NCI-H2029 (cell line): ENCODE data around the gene ROCK1.
"Not testable (repeated sequence)": the region's sequence is repeated elsewhere in the genome, so short reads cannot be mapped to it uniquely, and the experiment has no call there.

Experiments used
- DNase-seq: peaks from one replicate; lab custom pipeline; 2025; lab: John Stamatoyannopoulos, UW

The ROCK1 gene

GRCh38 chr18:21111346-21112139 is at the start of gene ROCK1:
Gene ROCK1, minus strand, starts transcription at chr18:21111813. Its CDS starts 903 bp downstream, at chr18:21110910.
- peak; percentile 87 for DNase-seq

DNA sequence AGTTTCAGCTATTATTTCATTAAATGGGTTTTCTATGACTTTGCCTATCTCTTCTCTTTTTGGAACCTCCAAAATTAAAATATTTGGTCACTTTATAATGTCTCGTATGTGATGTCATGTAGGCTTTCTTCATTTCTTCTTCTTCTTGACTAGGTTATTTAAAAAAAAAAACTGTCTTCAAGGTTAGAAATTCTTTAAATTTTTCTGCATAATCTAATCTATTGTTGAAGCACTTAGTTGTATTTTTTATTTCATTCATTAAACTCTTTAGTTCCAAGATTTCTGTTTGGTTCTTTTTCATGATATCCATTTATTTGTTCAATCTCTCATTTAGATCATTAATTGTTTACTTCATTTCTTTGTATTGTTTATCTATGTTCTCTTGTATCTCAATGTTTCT is 43.8 kb upstream of the ROCK1 start:
- no peak for DNase-seq

- no peak for DNase-seq
These were observed 34.4 kb upstream of the ROCK1 start for GRCh38 chr18:21146016-21146415.

DNA sequence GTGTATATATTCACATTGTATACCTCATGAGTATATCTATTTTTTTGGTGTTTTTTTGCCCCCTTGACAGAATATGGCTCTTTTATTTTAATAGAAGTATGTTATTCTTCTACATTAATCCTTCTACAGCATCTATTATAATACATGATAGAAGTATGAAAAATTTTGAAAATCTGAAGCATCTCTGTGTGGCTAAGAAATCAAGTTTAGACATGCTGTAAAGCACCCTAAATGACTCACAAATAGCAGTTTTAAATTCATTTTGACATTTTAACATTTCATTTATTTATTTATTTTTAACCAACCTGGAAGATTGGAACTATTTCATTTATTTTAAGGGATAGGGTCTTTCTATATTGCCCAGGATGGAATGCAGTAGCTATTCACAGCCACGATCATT is 33.8 kb upstream of the ROCK1 start:
- DNase-seq: no peak

- no peak for DNase-seq
These were observed 30.2 kb upstream of the ROCK1 start for GRCh38 chr18:21141668-21142422.

GRCh38 chr18:21137719-21138488 is 26.3 kb upstream of the ROCK1 start:
- not testable (repeated sequence) for DNase-seq

GRCh38 chr18:21134895-21135294 is 23.3 kb upstream of the ROCK1 start:
- DNase-seq: no peak

- no peak for DNase-seq
These were observed 20.8 kb upstream of the ROCK1 start for GRCh38 chr18:21132398-21132918.

DNA sequence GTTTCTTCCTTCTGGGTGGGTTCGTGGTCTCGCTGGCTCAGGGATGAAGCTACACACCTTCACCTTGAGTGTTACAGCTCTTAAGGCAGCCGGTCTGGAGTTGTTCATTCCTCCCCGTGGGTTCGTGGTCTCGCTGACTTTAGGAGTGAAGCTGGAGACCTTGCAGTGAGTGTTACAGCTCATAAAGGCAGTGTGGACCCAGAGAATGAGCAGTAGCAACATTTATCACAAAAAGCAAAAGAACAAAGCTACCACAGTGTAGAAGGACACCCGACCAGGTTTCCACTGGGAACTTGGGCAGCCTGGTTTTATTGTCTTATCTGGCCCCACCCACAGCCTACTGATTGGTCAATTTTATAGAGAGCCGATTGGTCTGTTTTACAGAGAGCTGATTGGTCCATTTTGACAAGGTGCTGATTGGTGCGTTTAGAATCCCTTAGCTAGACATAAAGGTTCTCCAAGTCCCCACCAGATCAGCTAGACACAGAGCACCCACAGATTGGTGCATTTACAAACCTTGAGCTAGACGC is 20.1 kb upstream of the ROCK1 start:
- DNase-seq: no peak

- no peak for DNase-seq
These were observed 18.1 kb upstream of the ROCK1 start for GRCh38 chr18:21129566-21130216.

DNA sequence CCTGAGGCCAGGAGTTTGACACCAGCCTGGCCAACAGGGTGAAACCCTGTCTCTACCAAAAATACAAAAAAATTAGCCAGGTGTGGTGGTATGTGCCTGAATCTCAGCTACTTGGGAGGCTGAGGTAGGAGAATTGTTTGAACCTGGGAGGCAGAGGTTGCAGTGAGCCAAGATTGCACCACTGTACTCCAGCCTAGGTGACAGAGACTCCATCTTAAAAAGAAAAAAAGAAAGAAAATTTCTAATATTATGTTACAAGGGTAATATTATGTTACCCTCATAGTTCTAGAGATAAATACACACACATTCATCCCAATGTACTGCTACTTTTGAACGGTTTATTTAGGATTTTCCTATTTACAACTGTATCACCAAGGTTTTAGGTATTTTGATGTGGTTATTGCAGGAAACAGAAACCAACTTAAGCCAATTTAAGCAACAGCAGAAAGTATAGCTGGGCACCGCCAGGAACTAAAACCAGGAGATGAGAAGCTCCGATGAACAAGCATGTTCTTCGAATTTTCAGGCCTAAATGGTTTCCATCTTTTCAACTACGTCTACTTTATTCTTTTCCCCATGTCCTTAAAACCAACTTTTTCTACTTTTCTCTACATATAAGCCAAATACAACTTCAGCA is 11.8 kb upstream of the ROCK1 start:
- DNase-seq: no peak

- no peak for DNase-seq
These were observed 7.2 kb upstream of the ROCK1 start for GRCh38 chr18:21118806-21119205.

DNA sequence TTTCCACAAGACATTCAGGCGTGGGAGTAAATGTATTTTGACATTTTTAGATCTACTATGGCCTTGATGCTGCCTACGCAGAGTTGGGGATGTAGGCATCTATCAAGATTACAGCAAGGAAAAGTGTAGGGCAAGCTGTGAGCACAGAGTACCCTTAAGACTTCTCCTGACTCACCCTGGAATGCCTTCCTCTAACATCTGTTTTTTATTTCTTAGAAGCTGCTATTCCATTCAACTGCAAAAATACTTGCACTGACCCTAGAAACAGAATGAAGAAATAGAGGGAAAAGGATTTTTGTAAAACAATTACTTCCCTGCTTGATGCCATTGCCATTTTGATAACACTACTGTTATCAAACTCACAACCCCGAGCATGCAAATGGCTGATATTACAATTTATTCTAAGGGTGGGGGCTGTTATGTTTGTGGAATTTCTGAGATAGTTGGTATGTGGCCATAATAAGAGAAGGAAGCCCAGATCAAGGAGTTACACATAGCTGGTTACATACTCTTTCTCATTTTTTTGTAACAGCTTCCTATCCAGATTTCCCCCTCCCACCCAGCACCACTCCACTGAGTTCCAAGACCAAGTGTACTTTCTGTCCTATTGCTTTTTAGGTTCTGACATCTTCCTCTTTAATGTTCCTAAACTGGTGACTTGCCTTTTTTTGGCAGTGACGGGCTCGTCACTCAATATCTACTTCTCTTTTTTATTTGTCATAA is 6.0 kb upstream of the ROCK1 start:
- DNase-seq: no peak

DNA sequence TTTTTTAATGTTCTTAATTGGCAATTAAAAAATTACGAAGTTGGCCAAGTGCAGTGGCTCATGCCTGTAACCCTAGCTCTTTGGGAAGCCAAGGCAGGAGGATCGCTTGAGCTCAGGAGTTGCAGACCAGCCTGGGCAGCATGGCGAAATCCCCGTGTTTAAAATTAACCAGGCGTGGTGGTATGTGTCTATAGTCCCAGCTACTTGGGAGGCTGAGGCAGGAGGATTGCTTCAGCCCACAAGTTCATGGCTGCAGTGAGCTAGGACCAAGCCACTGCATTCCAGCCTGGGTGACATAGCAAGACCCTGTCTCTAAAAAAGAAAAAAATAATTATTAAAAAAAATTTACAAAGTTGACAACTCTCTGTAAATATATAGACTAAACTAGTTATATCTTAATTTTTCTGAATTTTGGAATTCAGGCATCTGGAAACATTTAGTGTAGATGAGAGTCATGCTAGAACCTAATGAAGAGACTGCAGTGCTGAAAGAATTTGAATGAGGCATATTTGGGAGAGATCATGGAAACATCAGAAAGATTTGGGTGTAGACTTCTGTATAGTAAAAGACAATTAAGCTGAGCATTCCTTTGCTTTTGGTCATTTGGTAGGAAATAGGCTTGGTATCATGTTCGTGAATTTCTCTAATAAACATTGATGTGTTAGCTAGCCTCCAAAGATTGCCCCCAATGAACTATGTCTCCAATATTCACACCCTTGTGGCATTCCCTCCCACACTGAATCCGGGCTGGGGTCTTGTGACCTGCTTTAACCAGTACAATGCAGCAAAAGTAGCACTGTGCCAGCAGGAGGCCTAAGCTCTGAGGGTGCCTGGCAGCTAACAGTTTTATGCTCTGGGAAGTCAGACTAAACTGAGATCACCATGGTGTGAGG is 4.2 kb upstream of the ROCK1 start:
- no peak for DNase-seq

- no peak for DNase-seq
These were observed 1.0 kb upstream of the ROCK1 start for GRCh38 chr18:21112543-21113105.

DNA sequence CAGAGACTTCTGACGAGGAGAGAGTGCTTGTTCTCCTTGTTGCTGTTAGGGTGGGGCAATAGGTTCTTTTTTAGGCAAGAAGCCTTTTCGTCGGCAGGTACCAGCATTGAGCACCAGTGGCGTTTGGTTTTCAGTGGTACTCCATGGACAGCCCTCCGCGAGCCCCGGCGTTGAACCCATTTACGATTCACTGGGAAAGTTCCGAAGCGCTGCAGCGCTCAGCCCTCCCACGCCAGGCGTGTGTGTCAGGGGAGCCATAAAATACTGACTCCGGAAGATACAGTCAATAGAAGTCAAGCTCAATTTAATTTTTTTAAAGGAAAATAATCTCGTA is 494 bp upstream of the ROCK1 start:
- DNase-seq: no peak

DNA sequence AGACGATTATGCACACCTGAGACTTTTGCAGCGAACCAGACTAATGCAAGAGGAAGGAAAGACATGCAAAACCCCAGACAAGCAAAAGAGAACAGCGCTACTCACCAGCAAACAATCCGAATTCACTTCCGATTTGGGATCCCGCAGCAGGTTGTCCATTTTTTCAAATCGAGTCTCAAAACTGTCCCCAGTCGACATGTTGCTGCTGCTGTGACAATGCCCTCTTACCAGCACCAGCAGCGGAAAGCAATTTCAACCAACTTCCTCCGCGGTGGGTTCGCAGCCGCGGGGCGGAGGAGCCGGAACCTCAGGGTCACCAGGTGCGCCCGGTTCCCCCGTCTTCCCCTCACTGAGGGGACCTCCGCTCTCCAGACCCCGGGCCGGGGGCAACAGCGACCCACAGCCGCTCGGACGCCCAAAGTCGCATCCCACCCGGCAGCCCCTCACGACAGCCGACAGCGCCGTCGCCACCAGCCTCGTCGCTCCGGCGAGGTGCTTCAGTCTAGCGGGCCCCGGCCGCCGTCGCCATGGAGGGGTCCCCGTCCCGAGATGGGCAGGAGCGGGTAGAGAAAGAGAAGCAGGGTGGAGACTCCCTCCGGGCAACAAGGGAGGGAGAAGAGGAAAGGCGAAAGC is 784 bp downstream of the ROCK1 start:
- no peak for DNase-seq

DNA sequence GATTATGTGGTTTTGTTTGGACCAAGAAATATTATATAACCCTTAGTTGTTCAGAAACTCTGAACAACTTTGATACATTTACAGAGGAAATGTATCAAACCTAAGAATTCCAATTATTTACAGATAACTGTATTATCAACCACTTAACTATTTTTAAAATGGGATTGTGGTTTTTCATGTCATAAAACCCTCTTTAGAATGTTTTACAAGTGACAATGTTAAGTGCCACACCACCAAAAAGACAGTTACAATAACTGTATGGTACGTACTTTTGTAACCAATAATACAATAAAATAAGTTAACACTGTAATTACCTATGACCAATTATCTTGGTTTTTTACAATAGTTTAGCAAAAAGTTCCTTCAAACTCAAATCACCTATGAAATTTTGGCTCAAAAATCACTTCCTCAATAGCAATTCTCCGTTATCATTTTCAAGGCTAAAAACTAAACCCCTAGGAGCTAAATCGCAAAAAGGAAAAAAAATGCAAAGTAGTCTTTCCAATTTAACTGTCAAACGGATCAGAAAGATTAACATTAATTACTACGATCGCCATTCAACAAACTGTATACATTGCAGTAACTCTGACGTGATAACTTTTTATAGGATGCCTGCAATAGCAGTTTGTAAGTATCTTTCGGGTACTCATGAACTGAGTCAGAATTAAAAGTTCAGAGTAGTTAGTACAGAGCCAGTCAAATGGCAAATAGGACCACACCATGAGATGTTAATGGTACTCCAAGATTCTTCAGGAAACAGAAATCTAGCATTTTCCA is 1.5 kb downstream of the ROCK1 start:
- no peak for DNase-seq
